A549 (cell line): Measurements from ENCODE around the gene LARGE1. TPM values are rescaled to one million over a fixed set of nuclear protein-coding genes. Genes with fewer than 3 reads are reported as not detected.

ENCODE experiments used
- ATAC-seq, 2 experiments: fragments of 200-7000 bp in 1 of 2; fragments of >200 bp in 1 of 2; cut with Nextera tagmentation in 1 of 2; cut with Tn5 transposase in 1 of 2; 3 replicates each; pipeline versions ENCODE4 v1.8.0 to v1.9.1; 2018 to 2020; ENCODE audit warnings: mild to moderate bottlenecking in 1 of 2, moderate library complexity in 1 of 2
- CTCF ChIA-PET: fragments of 300-600 bp; sonication (Branson Sonifier 250); formaldehyde crosslinking; extraction: SDS; loops from one replicate; lab custom pipeline; 2021; ENCODE audit warnings: antibody characterized with exemption, inconsistent platforms; lab: Yijun Ruan, JAX
- POLR2A ChIA-PET: fragments of 350-600 bp; formaldehyde crosslinking; extraction: SDS; loops from one replicate; lab custom pipeline; 2021; ENCODE audit warnings: antibody characterized with exemption, inconsistent platforms; lab: Yijun Ruan, JAX
- DNase-seq, 2 experiments: peaks; one replicate each; pipeline versions ENCODE4 v3.0.0 to v3.0.0-alpha.2; 2011 to 2016; ENCODE audit warnings: low read depth in 1 of 2, low spot score in 1 of 2
- FAIRE-seq: peaks from 2 replicates; lab custom pipeline; 2011; peaks lifted over from hg19 to GRCh38; lab: Jason Lieb, UNC
- H3K27ac ChIP-seq, 2 experiments: fragments of >200 bp; sonication (Bioruptor Twin); formaldehyde crosslinking; 3 replicates each; pipeline ENCODE4 v1.5.1; 2016 to 2017
- H3K4me1 ChIP-seq: fragments of >200 bp; sonication (Bioruptor Twin); formaldehyde crosslinking; 3 replicates; pipeline ENCODE4 v1.6.1; 2016
- H3K4me2 ChIP-seq: fragments of >200 bp; sonication (Bioruptor Twin); formaldehyde crosslinking; 3 replicates; pipeline ENCODE4 v1.6.1; 2016
- H3K4me3 ChIP-seq: fragments of >200 bp; sonication (Bioruptor Twin); formaldehyde crosslinking; 3 replicates; pipeline ENCODE4 v1.5.1; 2016
- H3K9me3 ChIP-seq: fragments of >200 bp; sonication (Bioruptor Twin); formaldehyde crosslinking; 3 replicates; pipeline ENCODE4 v1.6.1; 2016
- CBX8 ChIP-seq: fragments of 200-600 bp; sonication (generic); IDR thresholded peaks from 2 replicates; pipeline ENCODE4 v1.6.1; 2016
- CEBPB ChIP-seq, 2 experiments: fragments of >200 bp in 1 of 2; sonication (Bioruptor Twin) in 1 of 2; formaldehyde crosslinking in 1 of 2; IDR thresholded peaks; 2 replicates each; pipeline ENCODE4 v1.6.1; 2012 to 2016
- FOSB ChIP-seq: fragments of 250-450 bp; sonication (Bioruptor Pico); IDR thresholded peaks from 2 replicates; pipeline ENCODE4 v1.5.0; 2020; ENCODE audit warnings: mild to moderate bottlenecking, moderate library complexity
- FOSL2 ChIP-seq, 2 experiments: fragments of 450-650 bp in 1 of 2; fragments of >200 bp in 1 of 2; sonication (Bioruptor Twin) in 1 of 2; formaldehyde crosslinking; IDR thresholded peaks; 2 replicates each; pipeline versions ENCODE4 v1.5.0 to v1.6.1; 2016 to 2020; ENCODE audit warnings: mild to moderate bottlenecking in 1 of 2, moderate library complexity in 1 of 2
- HDAC2 ChIP-seq: fragments of 200-600 bp; sonication (generic); IDR thresholded peaks from 2 replicates; pipeline ENCODE4 v1.6.1; 2016
- HOXA7 ChIP-seq: fragments of 250-450 bp; sonication (Bioruptor Pico); IDR thresholded peaks from 2 replicates; pipeline ENCODE4 v1.5.0; 2020; ENCODE audit warnings: mild to moderate bottlenecking, moderate library complexity
- HOXB5 ChIP-seq: fragments of 250-450 bp; sonication (Bioruptor Pico); IDR thresholded peaks from 2 replicates; pipeline ENCODE4 v1.5.0; 2020; ENCODE audit warnings: mild to moderate bottlenecking, moderate library complexity
- JUNB ChIP-seq: fragments of >200 bp; sonication (Bioruptor Twin); formaldehyde crosslinking; IDR thresholded peaks from 2 replicates; pipeline ENCODE4 v1.6.1; 2016
- KDM1A ChIP-seq: fragments of 200-600 bp; sonication (generic); IDR thresholded peaks from 2 replicates; pipeline ENCODE4 v1.6.1; 2016; ENCODE audit warnings: low read depth, mild to moderate bottlenecking
- KDM5A ChIP-seq: fragments of 200-600 bp; sonication (generic); IDR thresholded peaks from 2 replicates; pipeline ENCODE4 v1.6.1; 2016; ENCODE audit warnings: antibody characterized with exemption, mild to moderate bottlenecking
- NPAS2 ChIP-seq: fragments of 250-450 bp; sonication (Bioruptor Pico); IDR thresholded peaks from 2 replicates; pipeline ENCODE4 v1.8.0; 2022; ENCODE audit warnings: mild to moderate bottlenecking, moderate library complexity, borderline replicate concordance
- RARB ChIP-seq: fragments of 250-450 bp; sonication (Bioruptor Pico); IDR thresholded peaks from 2 replicates; pipeline ENCODE4 v1.8.0; 2021; ENCODE audit warnings: mild to moderate bottlenecking, moderate library complexity
- RCOR1 ChIP-seq: fragments of 150-350 bp; IDR thresholded peaks from 2 replicates; pipeline ENCODE4 v1.6.1; 2014; ENCODE audit warnings: antibody characterized with exemption, low read length, low read depth
- RFX5 ChIP-seq: fragments of 450-650 bp; IDR thresholded peaks from 2 replicates; pipeline ENCODE4 v1.7.1; 2014; ENCODE audit warnings: antibody characterized with exemption, mild to moderate bottlenecking, moderate library complexity
- TFCP2L1 ChIP-seq: fragments of 250-450 bp; sonication (Bioruptor Pico); IDR thresholded peaks from 2 replicates; pipeline ENCODE4 v1.5.0; 2021; ENCODE audit warnings: mild to moderate bottlenecking
- TP53 ChIP-seq: fragments of 250-450 bp; sonication (Bioruptor Pico); IDR thresholded peaks from 2 replicates; pipeline ENCODE4 v1.5.0; 2021; ENCODE audit warnings: mild to moderate bottlenecking, moderate library complexity
- ZC3H11A ChIP-seq: fragments of 450-650 bp; IDR thresholded peaks from 2 replicates; pipeline ENCODE4 v1.6.1; 2014; ENCODE audit warnings: antibody characterized with exemption, mild to moderate bottlenecking
- ZNF302 ChIP-seq: fragments of 250-450 bp; sonication (Bioruptor Pico); IDR thresholded peaks from 2 replicates; pipeline ENCODE4 v1.9.0; 2021; ENCODE audit warnings: inconsistent platforms, mild to moderate bottlenecking, moderate library complexity
- ZSCAN20 ChIP-seq: fragments of 250-450 bp; sonication (Bioruptor Pico); IDR thresholded peaks from 2 replicates; pipeline ENCODE4 v1.8.0; 2022; ENCODE audit warnings: mild to moderate bottlenecking, moderate library complexity
- WGBS: methylation state at CpG from one replicate; pipeline ENCODE4 v1.1.6; 2017; ENCODE audit errors: missing lambda C conversion rate; 5-methylcytosine and 5-hydroxymethylcytosine counted together
- polyA plus RNA-seq, 4 experiments: library from polyadenylated mRNA; depleted of rRNA in 3 of 4; stranded (reverse); fragments of >200 nt; fragmentation: RNase III in 1 of 4; extraction: RNeasy Plus Mini Kit Qiagen cat#74134 plus additional on column Dnase treatment in 1 of 4; gene quantifications; 2 replicates in 3 of 4; 3 replicates in 1 of 4; pipeline ENCODE4 v1.2.3, GENCODE V29; 2011 to 2017
- TF ChIP-seq, protein P1 (sequence below): fragments of >200 bp; sonication (Bioruptor Twin); formaldehyde crosslinking; IDR thresholded peaks from 3 replicates; pipeline ENCODE4 v1.5.1; 2016
- TF ChIP-seq, protein P2 (sequence below): IDR thresholded peaks from 2 replicates; pipeline ENCODE4 v1.6.1; 2012
- TF ChIP-seq, protein P3 (sequence below): fragments of 250-450 bp; sonication (Bioruptor Pico); IDR thresholded peaks from 2 replicates; pipeline ENCODE4 v1.5.0; 2020; ENCODE audit warnings: low read depth, mild to moderate bottlenecking, moderate library complexity
- TF ChIP-seq, protein P4 (sequence below): fragments of 150-350 bp; IDR thresholded peaks from 2 replicates; pipeline ENCODE4 v1.6.1; 2014; ENCODE audit warnings: low read depth, mild to moderate bottlenecking, low read length
- TF ChIP-seq, protein P5 (sequence below): IDR thresholded peaks from 2 replicates; pipeline ENCODE4 v1.6.1; 2012; ENCODE audit warnings: low read depth, borderline replicate concordance

LARGE1 gene
- polyA plus RNA-seq, 2 of the 4 experiments (the other 2 are of a cell fraction), result 2.7 to 5.8 TPM

DNA sequence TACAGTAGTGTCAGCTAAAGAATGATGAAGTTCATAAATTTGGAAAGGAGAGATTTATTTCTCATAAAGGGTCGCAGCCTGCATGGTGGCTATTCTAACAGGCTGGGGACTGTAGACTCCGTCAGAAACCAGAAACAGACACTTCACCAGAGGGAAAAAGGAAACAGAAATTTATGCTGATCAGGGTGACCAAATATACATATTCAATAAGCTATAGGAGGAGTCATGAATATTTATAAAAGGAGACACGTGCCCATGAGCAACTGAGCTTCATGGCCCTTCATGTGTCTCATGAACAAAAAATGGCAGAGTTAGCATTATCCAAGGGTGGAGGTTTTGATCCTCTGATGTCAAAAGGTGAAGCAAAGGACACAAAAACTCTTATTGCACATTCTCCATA lies 392.1 kb downstream of the LARGE1 start (continued):
- TF ChIP-seq HOXA7 (CRISPR knock-in tag), result no peak

DNA sequence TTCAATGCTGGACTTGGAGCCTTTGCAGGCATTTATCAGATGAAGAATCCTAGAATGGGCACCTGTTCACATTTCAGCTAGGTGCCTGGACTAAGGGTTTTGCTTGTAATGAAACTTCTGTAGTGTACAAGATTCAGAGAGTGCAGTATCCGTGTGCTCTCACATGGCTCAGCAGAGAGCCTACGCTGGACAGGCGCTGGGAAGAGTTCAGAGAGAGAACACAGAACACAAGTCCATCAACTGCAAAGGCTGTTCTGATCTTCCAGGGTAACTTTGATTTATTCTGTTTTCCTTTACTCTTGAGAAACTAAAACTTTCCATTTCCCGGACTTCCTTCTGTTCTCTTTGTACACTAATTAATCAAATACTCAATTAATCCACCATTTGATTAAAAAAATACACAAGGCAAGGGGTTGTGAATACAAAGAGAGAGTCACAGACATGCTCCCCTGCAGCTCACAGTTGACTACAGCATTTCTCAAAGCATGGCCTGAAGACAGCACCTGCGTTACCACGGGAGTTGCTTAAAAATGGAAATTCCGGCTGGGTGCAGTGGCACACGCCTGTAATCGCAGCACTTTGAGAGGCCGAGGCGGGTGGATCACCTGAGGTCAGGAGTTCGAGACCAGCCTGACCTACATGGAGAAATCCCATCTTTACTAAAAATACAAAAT lies 393.7 kb downstream of the LARGE1 start:
- H3K27ac ChIP-seq, result no peak overlapping the region
- DNase-seq (no peak), FAIRE-seq (no peak), ATAC-seq (no peak)
- ChIA-PET POLR2A (no interaction called here), CTCF (no interaction called here)
- H3K4me1 ChIP-seq, result peaks cover 17% of the 10 kb centered on the region
- H3K4me3 ChIP-seq, result no peak overlapping the region
- WGBS, result 95% methylated on average over 11 of the region's 12 CpGs
- no peak overlapping the region for H3K4me2 ChIP-seq
- peaks cover 4% of the 10 kb centered on the region; the same call in 2 of the 3 replicates for H3K9me3 ChIP-seq
- no peak for TF ChIP-seq ZSCAN20 (CRISPR knock-in tag)
- no peak for TF ChIP-seq KDM1A
- TF ChIP-seq TFCP2L1 (CRISPR knock-in tag), result no peak
- TF ChIP-seq, protein P1, sequence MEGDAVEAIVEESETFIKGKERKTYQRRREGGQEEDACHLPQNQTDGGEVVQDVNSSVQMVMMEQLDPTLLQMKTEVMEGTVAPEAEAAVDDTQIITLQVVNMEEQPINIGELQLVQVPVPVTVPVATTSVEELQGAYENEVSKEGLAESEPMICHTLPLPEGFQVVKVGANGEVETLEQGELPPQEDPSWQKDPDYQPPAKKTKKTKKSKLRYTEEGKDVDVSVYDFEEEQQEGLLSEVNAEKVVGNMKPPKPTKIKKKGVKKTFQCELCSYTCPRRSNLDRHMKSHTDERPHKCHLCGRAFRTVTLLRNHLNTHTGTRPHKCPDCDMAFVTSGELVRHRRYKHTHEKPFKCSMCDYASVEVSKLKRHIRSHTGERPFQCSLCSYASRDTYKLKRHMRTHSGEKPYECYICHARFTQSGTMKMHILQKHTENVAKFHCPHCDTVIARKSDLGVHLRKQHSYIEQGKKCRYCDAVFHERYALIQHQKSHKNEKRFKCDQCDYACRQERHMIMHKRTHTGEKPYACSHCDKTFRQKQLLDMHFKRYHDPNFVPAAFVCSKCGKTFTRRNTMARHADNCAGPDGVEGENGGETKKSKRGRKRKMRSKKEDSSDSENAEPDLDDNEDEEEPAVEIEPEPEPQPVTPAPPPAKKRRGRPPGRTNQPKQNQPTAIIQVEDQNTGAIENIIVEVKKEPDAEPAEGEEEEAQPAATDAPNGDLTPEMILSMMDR, result no peak
- no peak for TF ChIP-seq HOXB5
- no peak for TF ChIP-seq JUNB
- no peak for TF ChIP-seq RCOR1
- TF ChIP-seq RFX5, result no peak
- no peak for TF ChIP-seq FOSB (CRISPR knock-in tag)
- TF ChIP-seq RARB (CRISPR knock-in tag), result no peak
- TF ChIP-seq KDM5A, result no peak
- TF ChIP-seq CBX8, result no peak
- no peak for TF ChIP-seq HDAC2
- TF ChIP-seq FOSL2 (IDR thresholded peaks at IDR 0.05), result no peak
- no peak for TF ChIP-seq FOSL2 (CRISPR knock-in tag; IDR thresholded peaks at IDR 0.05)

DNA sequence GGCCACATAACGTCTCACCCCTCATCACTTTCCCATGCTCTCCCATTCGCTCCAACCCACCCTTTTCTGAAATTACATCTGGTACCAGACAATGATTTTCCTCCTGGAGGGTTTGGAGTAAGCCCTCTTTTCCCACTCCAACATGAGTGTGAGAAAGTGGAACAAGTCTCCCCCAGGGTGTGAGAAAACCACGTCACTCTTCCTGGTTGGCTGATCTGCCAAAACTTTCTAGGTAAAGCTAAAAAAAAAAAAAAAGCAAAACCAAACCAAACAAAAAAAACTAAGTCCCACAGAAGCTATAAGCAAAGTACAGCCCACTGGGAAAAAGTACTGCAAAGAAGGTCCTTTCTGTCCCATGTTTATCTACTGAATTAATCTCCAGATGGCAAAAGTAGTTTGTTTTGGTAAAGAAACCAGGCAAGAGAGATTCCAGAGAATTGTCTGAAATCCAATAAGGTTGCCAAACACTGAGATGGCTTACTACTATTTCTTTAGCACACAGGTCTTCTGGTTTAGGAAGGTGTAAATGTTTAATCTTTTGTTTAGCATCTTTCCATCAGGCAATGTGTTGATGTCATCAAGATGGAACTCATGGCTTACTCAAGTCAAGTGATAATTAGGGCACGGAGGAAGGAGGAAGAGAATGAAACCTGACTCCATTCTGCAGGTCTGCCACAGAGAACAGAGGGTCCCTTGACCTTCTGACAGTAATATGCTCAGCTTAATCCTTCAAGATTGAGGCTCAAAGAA lies 395.6 kb downstream of the LARGE1 start:
- no peak for FAIRE-seq
- ChIA-PET CTCF (interaction anchor here (0.8 to 1.3 kb wide), 3 partner anchors 11 to 55 kb away, joined by 3 to 5 read pairs (median 4); no protein-coding TSS in a partner anchor), POLR2A (no interaction called here)

More for the DNA sequence above, 395.6 kb downstream of the LARGE1 start:
- ATAC-seq (no peak), DNase-seq (peak in 1 of 2 experiments; percentile 31)
- 53% methylated on average over 4 of the region's 4 CpGs for WGBS
- Histone ChIP-seq H3K4me3 (no peak overlapping the region), H3K4me1 (peaks cover 20% of the 10 kb centered on the region), H3K4me2 (peak overlapping the region; percentile 47), H3K27ac (peak overlapping the region; percentile 39 to 40; a peak in 1 of 6 replicates), H3K9me3 (peaks cover 10% of the 10 kb centered on the region)
- TF ChIP-seq CEBPB (IDR thresholded peaks at IDR 0.05) (no peak), NPAS2 (CRISPR knock-in tag) (no peak), TP53 (CRISPR knock-in tag) (no peak), ZNF302 (no peak), ZC3H11A (no peak)
- TF ChIP-seq, protein P2, sequence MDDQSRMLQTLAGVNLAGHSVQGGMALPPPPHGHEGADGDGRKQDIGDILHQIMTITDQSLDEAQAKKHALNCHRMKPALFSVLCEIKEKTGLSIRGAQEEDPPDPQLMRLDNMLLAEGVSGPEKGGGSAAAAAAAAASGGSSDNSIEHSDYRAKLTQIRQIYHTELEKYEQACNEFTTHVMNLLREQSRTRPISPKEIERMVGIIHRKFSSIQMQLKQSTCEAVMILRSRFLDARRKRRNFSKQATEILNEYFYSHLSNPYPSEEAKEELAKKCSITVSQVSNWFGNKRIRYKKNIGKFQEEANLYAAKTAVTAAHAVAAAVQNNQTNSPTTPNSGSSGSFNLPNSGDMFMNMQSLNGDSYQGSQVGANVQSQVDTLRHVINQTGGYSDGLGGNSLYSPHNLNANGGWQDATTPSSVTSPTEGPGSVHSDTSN, result no peak
- TF ChIP-seq, protein P3, sequence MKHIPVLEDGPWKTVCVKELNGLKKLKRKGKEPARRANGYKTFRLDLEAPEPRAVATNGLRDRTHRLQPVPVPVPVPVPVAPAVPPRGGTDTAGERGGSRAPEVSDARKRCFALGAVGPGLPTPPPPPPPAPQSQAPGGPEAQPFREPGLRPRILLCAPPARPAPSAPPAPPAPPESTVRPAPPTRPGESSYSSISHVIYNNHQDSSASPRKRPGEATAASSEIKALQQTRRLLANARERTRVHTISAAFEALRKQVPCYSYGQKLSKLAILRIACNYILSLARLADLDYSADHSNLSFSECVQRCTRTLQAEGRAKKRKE (CRISPR knock-in tag), result no peak
- TF ChIP-seq, protein P4, sequence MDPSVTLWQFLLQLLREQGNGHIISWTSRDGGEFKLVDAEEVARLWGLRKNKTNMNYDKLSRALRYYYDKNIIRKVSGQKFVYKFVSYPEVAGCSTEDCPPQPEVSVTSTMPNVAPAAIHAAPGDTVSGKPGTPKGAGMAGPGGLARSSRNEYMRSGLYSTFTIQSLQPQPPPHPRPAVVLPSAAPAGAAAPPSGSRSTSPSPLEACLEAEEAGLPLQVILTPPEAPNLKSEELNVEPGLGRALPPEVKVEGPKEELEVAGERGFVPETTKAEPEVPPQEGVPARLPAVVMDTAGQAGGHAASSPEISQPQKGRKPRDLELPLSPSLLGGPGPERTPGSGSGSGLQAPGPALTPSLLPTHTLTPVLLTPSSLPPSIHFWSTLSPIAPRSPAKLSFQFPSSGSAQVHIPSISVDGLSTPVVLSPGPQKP, result no peak
- TF ChIP-seq, protein P5, sequence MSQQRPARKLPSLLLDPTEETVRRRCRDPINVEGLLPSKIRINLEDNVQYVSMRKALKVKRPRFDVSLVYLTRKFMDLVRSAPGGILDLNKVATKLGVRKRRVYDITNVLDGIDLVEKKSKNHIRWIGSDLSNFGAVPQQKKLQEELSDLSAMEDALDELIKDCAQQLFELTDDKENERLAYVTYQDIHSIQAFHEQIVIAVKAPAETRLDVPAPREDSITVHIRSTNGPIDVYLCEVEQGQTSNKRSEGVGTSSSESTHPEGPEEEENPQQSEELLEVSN, result no peak
